GM21825 (cell line): ENCODE results near the gene AFMID.
"Not testable (repeated sequence)": the region's sequence is repeated elsewhere in the genome, so short reads cannot be mapped to it uniquely, and the experiment has no call there.

Source experiments
- ATAC-seq: cut with Tn5 transposase; IDR thresholded peaks from one replicate; pipeline ENCODE4 v1.9.1; 2021; ENCODE audit warnings: mild to moderate bottlenecking, moderate library complexity; ENCODE audit not compliant: unreplicated experiment

AFMID gene

GRCh38 chr17:78252701-78253635, 65.8 kb downstream of the AFMID start:
- no peak for ATAC-seq

DNA sequence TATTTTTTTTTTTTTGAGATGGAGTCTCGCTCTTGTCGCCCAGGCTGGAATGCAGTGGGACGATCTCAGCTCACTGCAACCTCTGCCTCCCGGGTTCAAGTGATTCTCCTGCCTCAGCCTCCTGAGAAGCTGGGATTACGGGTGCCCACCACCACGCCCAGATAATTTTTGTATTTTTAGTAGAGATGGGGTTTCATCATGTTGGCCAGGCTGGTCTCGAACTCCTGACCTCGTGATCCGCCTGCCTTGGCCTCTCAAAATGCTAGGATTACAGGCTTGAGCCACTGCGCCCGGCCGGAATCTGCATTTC, 66.4 kb downstream of the AFMID start:
- not testable (repeated sequence) for ATAC-seq

DNA sequence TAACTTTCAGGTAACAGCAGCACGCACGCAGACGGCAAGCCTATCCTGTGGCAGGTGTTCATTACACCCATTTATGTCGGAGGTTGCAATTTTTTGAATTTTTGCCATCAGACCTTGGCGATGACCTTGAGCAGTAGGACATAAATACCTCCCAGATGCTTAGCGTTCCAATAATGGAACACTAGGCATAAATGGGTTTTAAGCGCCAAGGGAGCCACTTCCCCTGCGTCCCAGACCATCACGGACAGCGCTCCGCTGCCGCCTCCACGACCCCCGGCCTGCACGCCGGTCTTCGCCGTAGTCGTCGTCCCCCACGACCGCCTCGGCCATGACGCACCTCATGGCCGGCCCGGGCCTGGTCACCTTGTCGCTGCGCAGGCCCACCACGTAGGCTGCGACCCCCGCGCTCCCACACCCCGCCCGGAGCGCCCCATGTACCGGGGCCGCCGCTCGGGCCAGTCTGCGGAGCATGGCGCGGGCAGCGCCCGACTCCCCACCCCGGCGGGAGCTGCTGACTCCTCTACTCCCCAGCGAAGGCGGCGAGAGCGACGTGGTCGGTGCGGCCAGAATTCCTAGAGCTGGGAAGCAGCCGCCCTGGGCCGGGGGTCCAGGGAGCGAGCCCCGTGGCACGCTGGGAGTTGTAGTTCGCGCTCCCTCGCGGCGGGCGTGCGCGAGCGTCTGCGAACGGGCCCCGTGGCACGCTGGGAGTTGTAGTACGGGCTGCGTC, 66.9 kb downstream of the AFMID start:
- no peak for ATAC-seq

GRCh38 chr17:78255029-78255656, 68.0 kb downstream of the AFMID start:
- no peak for ATAC-seq

DNA sequence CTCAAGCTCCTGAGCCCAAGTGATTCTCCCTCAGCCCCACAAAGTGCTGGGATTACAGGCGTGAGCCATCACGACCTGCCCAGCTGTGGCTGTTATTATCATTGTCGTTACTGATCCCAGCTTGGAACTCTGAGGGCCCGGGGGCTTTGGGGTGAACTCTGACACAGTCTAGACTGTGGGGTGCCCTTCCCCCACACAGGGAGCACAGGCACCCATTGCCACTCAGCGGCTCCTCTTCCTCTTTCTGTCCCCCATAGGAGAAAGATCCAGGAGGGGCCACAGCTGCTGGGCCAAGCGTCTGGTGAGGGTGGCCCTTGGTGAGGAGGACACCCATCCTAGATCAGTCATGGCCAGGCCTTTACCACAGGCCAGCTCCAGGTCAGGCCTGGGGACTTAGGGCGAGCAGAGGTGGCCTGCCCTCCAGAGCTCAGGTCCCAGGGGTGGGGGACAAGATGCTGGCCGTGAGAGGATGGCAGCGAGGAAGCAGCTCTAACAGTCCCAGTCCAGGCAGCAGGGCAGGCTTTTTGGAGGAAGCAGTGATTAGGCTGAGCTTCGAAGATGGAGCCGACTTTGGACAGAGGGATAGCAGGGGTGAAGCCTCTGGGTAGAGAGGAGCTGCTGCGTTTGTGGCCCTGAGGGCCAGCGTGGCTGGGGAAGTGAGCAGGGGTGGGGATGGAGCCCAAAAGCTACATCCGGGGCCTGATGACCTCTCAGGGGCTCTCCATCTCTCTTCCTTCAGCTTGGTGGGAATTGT, 69.0 kb downstream of the AFMID start:
- no peak for ATAC-seq

DNA sequence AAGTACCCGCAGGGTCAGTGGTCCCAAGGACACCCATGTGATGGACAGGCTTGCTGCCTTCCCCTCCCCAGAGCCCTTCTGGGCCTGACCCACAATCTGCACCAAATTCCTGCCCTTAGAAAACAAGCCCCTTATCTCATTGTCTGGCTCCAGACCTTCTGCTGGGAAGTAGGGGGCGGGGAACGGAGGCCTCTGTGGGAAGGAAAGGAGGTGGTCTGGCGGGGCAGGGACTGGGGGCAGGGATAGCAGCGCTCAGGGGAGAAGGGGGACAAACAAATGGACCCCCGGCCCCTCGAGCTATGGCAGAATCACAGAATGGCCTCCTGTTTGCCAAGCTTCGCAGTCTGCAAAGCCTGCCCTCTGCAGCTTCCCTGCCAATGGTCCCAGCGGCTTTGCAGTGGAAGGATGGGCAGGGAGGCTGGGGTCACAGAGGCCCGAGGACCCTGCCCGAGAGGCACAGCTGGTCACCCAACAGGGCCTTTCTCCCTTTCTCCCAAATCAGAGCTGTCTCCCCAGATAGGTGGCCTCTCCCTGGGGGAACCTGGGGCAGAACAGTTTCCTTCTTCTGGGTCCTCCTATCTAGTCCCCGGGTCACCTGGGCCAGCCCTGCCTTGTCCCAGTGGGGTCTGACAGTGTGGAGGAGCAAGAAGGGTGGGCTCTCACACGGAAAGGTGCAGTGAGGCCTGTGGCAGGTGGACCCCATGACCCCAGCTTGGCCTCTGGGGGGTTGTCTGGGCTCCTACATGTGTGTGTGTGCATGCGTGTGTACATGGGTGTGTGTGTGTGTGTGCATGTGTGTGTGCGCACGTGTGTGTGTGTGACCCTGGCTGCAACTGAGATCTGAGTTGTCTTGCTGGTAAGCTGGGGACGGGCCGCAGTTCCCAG, 69.8 kb downstream of the AFMID start:
- ATAC-seq, result no peak
